Heart left ventricle (tissue), 16 donors: ENCODE data around the gene HMCN2. TPM values are rescaled to one million over a fixed set of nuclear protein-coding genes. Genes with fewer than 3 reads are reported as not detected.

Source experiments
- ATAC-seq, 4 donors: fragments of 200-7000 bp; cut with Tn5 transposase; one replicate each; pipeline ENCODE4 v1.9.1; 2020 to 2022; ENCODE audit warnings: moderate library complexity in 4 of 4, mild to moderate bottlenecking in 3 of 4, moderate number of reproducible peaks in 1 of 4
- DNase-seq, 5 donors: peaks; one replicate each; pipeline ENCODE4 v3.0.0-alpha.2; 2020
- H3K27ac ChIP-seq, 12 donors: fragments of 200-600 bp; sonication (generic) in 4 of 12; one replicate each; pipeline versions ENCODE4 v1.5.0 to v1.8.0; 2016 to 2022; ENCODE audit warnings: mild to moderate bottlenecking in 2 of 12
- H3K27me3 ChIP-seq, 9 donors: fragments of 200-600 bp; sonication (generic) in 2 of 9; one replicate each; pipeline versions ENCODE4 v1.5.1 to v1.8.0; 2016 to 2022; ENCODE audit warnings: mild to moderate bottlenecking in 3 of 9
- H3K36me3 ChIP-seq, 9 donors: fragments of 200-600 bp; sonication (generic) in 2 of 9; one replicate each; pipeline versions ENCODE4 v1.5.0 to v1.8.0; 2018 to 2022; ENCODE audit warnings: mild to moderate bottlenecking in 2 of 9
- H3K4me1 ChIP-seq, 12 donors: fragments of 200-600 bp; sonication (generic) in 4 of 12; one replicate each; pipeline versions ENCODE4 v1.5.0 to v1.8.0; 2016 to 2022; ENCODE audit warnings: mild to moderate bottlenecking in 3 of 12
- H3K4me3 ChIP-seq, 12 donors: fragments of 200-600 bp; sonication (generic) in 4 of 12; one replicate each; pipeline versions ENCODE4 v1.5.0 to v1.8.0; 2017 to 2022; ENCODE audit warnings: mild to moderate bottlenecking in 9 of 12, moderate library complexity in 4 of 12
- H3K9me3 ChIP-seq, 12 donors: fragments of 200-600 bp; sonication (generic) in 4 of 12; one replicate each; pipeline versions ENCODE4 v1.5.0 to v1.8.0; 2016 to 2022; ENCODE audit warnings: mild to moderate bottlenecking in 1 of 12
- CTCF ChIP-seq, 12 donors: fragments of 200-600 bp; sonication (generic) in 4 of 12; IDR thresholded peaks; one replicate each; pipeline versions ENCODE4 v1.5.0 to v1.8.0; 2018 to 2022; ENCODE audit warnings: antibody characterized with exemption in 12 of 12, mild to moderate bottlenecking in 5 of 12
- POLR2A ChIP-seq, 2 donors: fragments of 450-650 bp; IDR thresholded peaks; one replicate each; pipeline ENCODE4 v1.6.1; 2017; ENCODE audit warnings: antibody characterized with exemption in 2 of 2, mild to moderate bottlenecking in 2 of 2, moderate library complexity in 2 of 2
- WGBS, 4 donors: extraction: QIAGEN DNeasy Blood & Tissue Kit in 2 of 4; methylation state at CpG; one replicate each; pipeline versions ENCODE4 v1.1.5 to v1.1.7; 2013 to 2018; 5-methylcytosine and 5-hydroxymethylcytosine counted together
- intact Hi-C, 10 donors: fragments of 100-400 bp; cut with DNase I; formaldehyde crosslinking; loops; one replicate each; pipeline versions ENCODE4 v1.11.1 to v1.14.2; 2022
- polyA plus RNA-seq, 2 donors: library from polyadenylated mRNA; stranded (reverse); fragments of 200-250 nt; gene quantifications; one replicate each; pipeline ENCODE4 v1.2.3, GENCODE V29; 2013
- total RNA-seq, 9 donors: library from RNA; depleted of rRNA in 2 of 9; stranded (reverse); fragments of >200 nt in 2 of 9; fragmentation: NEBNext Ultra II Directional in 3 of 9; extraction: Animal tissue kit (Norgen Biotek cat#: 25700) in 3 of 9; gene quantifications; one replicate each; pipeline versions ENCODE4 v1.1.0 to v1.2.4, GENCODE V29; 2016 to 2023
- donor health status: ischemic (EF 13 %, LVEDD 7.1; RV severe dilation, severe dysfunction).
- donor health status: healthy with polysubstance abuse.
- donor health status: DM: no; HTN: yes; CAD: no.
- donor health status: DM: no; HTN: no; CAD: no.
- donor health status: ischemic (EF 25% LVEDD 6.9; RV normal size, moderate dysfunction).
- donor health status: ischemic (EF 25% LVEDD 5.7; RV mildly dilated, moderate dysfunction).
- donor health status: healthy.
- donor health status: DM: yes; HTN: yes; CAD: no.
- donor health status: ischemic (EF 35%, LVEDD 5.7; RV mildly dilated, moderate dysfunction).
- donor health status: nonischemic (EF 11% LVEDD 7.7; RV severe dilation, severe dysfunction).
- donor health status: DM: yes; HTN: yes; CAD: no.
- donor health status: PGD.
- donor health status: ischemic (EF 29% LVEDD 5.4; RV normal size, mild dysfunction).
- donor health status: nonischemic (EF 23%, LVEDD 6.1; RV moderate dilation, normal function).

Gene HMCN2
- total and polyA plus RNA-seq, 11 donors: 2.3 to 10.4 (median 4.3) TPM

- intact Hi-C loops: loop anchor here in 5 of 10 donors (5.0 to 10.0 kb wide), 3 partner anchors 56 to 76 kb away; no protein-coding TSS in a partner anchor
- Histone ChIP-seq H3K9me3 (no peaks in the 10 kb centered on the region), H3K4me3 (peak overlapping the region; percentile 13 to 63 (median 47)), H3K27me3 (peaks cover 7 to 53% (median 33%) of the 10 kb centered on the region in 9 donors), H3K4me1 (peaks cover 0 to 62% (median 16%) of the 10 kb centered on the region in 12 donors), H3K36me3 (no peaks in the 10 kb centered on the region), H3K27ac (peak overlapping the region in 8 of 12 donors; percentile 33 to 84 (median 58))
- 26 to 55% (median 29%) methylated on average over 13 to 41 of the region's 41 CpGs for WGBS, 4 donors
- ATAC-seq: peak in 1 of 4 donors; percentile 8
- no peak for TF ChIP-seq CTCF (IDR thresholded peaks at IDR 0.05)
- no peak for TF ChIP-seq POLR2A (IDR thresholded peaks at IDR 0.05)
- no peak for DNase-seq
Observed at GRCh38 chr9:130266236-130267098, 907 bp downstream of the HMCN2 start.

- Histone ChIP-seq H3K27me3 (peaks cover 7 to 40% (median 33%) of the 10 kb centered on the region in 9 donors), H3K4me1 (peaks cover 0 to 67% (median 17%) of the 10 kb centered on the region in 12 donors), H3K27ac (peak overlapping the region in 8 of 12 donors; percentile 32 to 84 (median 66)), H3K9me3 (no peaks in the 10 kb centered on the region), H3K36me3 (no peaks in the 10 kb centered on the region), H3K4me3 (peak overlapping the region in 3 of 12 donors; percentile 16 to 41 (median 36))
- no peak for DNase-seq
- ATAC-seq: no peak
- WGBS, 4 donors: 84 to 87% (median 85%) methylated on average over 4 to 5 of the region's 5 CpGs
- no peak for TF ChIP-seq POLR2A (IDR thresholded peaks at IDR 0.05)
- TF ChIP-seq CTCF (IDR thresholded peaks at IDR 0.05): no peak
- intact Hi-C loops: loop anchor here in 5 of 10 donors (5.0 to 10.0 kb wide), 3 partner anchors 54 to 74 kb away; no protein-coding TSS in a partner anchor
Observed at GRCh38 chr9:130267930-130268329, 2.4 kb downstream of the HMCN2 start.

GRCh38 chr9:130268521-130269211 is 3.1 kb downstream of the HMCN2 start:
- TF ChIP-seq POLR2A (IDR thresholded peaks at IDR 0.05) (no peak), CTCF (IDR thresholded peaks at IDR 0.05) (no peak)
- Histone ChIP-seq H3K36me3 (no peaks in the 10 kb centered on the region), H3K27me3 (peaks cover 7 to 34% (median 29%) of the 10 kb centered on the region in 9 donors), H3K4me3 (peak overlapping the region in 7 of 12 donors; percentile 6 to 41 (median 24)), H3K9me3 (no peaks in the 10 kb centered on the region), H3K4me1 (peaks cover 0 to 67% (median 17%) of the 10 kb centered on the region in 12 donors), H3K27ac (peak overlapping the region in 9 of 12 donors; percentile 12 to 84 (median 66))
- ATAC-seq: peak in 3 of 4 donors; percentile 6 to 22 (median 13)
- WGBS, 4 donors: 49 to 63% (median 53%) methylated on average over 16 of the region's 16 CpGs
- intact Hi-C loops: loop anchor here in 5 of 10 donors (5.0 to 10.0 kb wide), 3 partner anchors 54 to 74 kb away; no protein-coding TSS in a partner anchor
- peak in 1 of 5 donors; percentile 27 for DNase-seq
